PC-3 (cell line): ENCODE data around the gene KRTAP5-5.
"Not testable (repeated sequence)": the region's sequence is repeated elsewhere in the genome, so short reads cannot be mapped to it uniquely, and the experiment has no call there.

Source experiments
- CTCF ChIP-seq: fragments of 300-600 bp; sonication (generic); conservative IDR thresholded peaks from 2 replicates; pipeline ENCODE4 v1.5.1; 2017; ENCODE audit warnings: antibody characterized with exemption, low read depth, mild to moderate bottlenecking, low read length
- EZH2 ChIP-seq: fragments of 300-600 bp; sonication (generic); IDR thresholded peaks from one replicate; pipeline ENCODE4 v1.6.1; 2017; ENCODE audit warnings: antibody characterized with exemption, mild to moderate bottlenecking, low read length; ENCODE audit not compliant: unreplicated experiment
- EZH2phosphoT487 ChIP-seq: fragments of 300-600 bp; sonication (generic); IDR thresholded peaks from 2 replicates; pipeline ENCODE4 v1.6.1; 2018; ENCODE audit warnings: mild to moderate bottlenecking, antibody characterized with exemption, low read length, borderline replicate concordance

GRCh38 chr11:1582909-1583308 is 46.7 kb upstream of the KRTAP5-5 start:
- TF ChIP-seq EZH2, CTCF, EZH2phosphoT487: not testable (repeated sequence)
